Endodermal cell (in vitro differentiated cells): Measurements from ENCODE around the gene MLST8. TPM values are rescaled to one million over a fixed set of nuclear protein-coding genes. Genes with fewer than 3 reads are reported as not detected.
A peak's percentile ranks its signal among the peaks of the same experiment; 100 is the strongest.

Experiments
- DNase-seq: peaks from one replicate; pipeline ENCODE4 v3.0.0-alpha.2; 2017
- H3K27ac ChIP-seq: 2 replicates; pipeline ENCODE4 v1.5.1; 2013; ENCODE audit warnings: mild to moderate bottlenecking, low read depth, low read length, moderate library complexity
- H3K27me3 ChIP-seq: 2 replicates; pipeline ENCODE4 v1.6.1; 2013; ENCODE audit warnings: mild to moderate bottlenecking, low read length, moderate library complexity; ENCODE audit not compliant: insufficient read depth, control insufficient read depth, poor library complexity, severe bottlenecking
- H3K36me3 ChIP-seq: 2 replicates; pipeline ENCODE4 v1.7.0; 2013; ENCODE audit warnings: mild to moderate bottlenecking, low read length, moderate library complexity; ENCODE audit not compliant: control insufficient read depth, insufficient read depth
- H3K4me1 ChIP-seq: one replicate; pipeline ENCODE4 v1.7.0; 2013; ENCODE audit warnings: low read length; ENCODE audit not compliant: control insufficient read depth, insufficient read depth
- H3K4me3 ChIP-seq: 2 replicates; pipeline ENCODE4 v1.5.1; 2013; ENCODE audit warnings: mild to moderate bottlenecking, low read length, moderate library complexity
- H3K9ac ChIP-seq: 2 replicates; pipeline ENCODE4 v1.6.1; 2013; ENCODE audit warnings: mild to moderate bottlenecking, low read length, moderate library complexity; ENCODE audit not compliant: poor library complexity, severe bottlenecking; ENCODE audit errors: extremely low read depth
- H3K9me3 ChIP-seq: 2 replicates; pipeline ENCODE4 v1.6.1; 2013; ENCODE audit warnings: mild to moderate bottlenecking, low read length, moderate library complexity; ENCODE audit not compliant: control insufficient read depth
- H3K27ac Mint-ChIP-seq: 2 replicates; pipeline ENCODE4 v1.8.0; 2020; ENCODE audit warnings: mixed read lengths
- H3K27me3 Mint-ChIP-seq: 2 replicates; pipeline ENCODE4 v1.8.0; 2021; ENCODE audit warnings: mild to moderate bottlenecking, mixed read lengths; ENCODE audit not compliant: insufficient read depth
- H3K36me3 Mint-ChIP-seq: 2 replicates; pipeline ENCODE4 v1.8.0; 2020; ENCODE audit warnings: low read depth, mixed read lengths
- H3K4me1 Mint-ChIP-seq: 2 replicates; pipeline ENCODE4 v1.8.0; 2020; ENCODE audit warnings: mixed read lengths
- H3K4me3 Mint-ChIP-seq: 2 replicates; pipeline ENCODE4 v1.8.0; 2020; ENCODE audit warnings: mild to moderate bottlenecking, moderate library complexity, mixed read lengths
- H3K9me3 Mint-ChIP-seq: 2 replicates; pipeline ENCODE4 v1.8.0; 2020; ENCODE audit warnings: mild to moderate bottlenecking, mixed read lengths
- WGBS, 2 experiments: methylation state at CpG; one replicate each; pipeline versions ENCODE4 v1.1.5 to v1.1.7; 2013; ENCODE audit warnings: missing lambda C conversion rate in 2 of 2, mixed read lengths in 1 of 2; ENCODE audit not compliant: insufficient coverage in 1 of 2, insufficient read length in 1 of 2; 5-methylcytosine and 5-hydroxymethylcytosine counted together
- total RNA-seq, 2 donors: library from RNA; stranded (reverse); fragmentation: NEBNext Ultra II Directional in 1 of 2; extraction: Animal tissue kit (Norgen Biotek cat#: 25700) in 1 of 2; gene quantifications; 2 replicates in 1 of 2; 3 replicates in 1 of 2; pipeline ENCODE4 v1.2.1, GENCODE V29; 2021
- TF ChIP-seq, protein P1 (sequence below): fragments of 200-600 bp; sonication (generic); conservative IDR thresholded peaks from 2 replicates; pipeline ENCODE4 v1.5.0; 2021; ENCODE audit warnings: antibody characterized with exemption, mild to moderate bottlenecking

Gene MLST8
- total RNA-seq, 2 donors from 2014 or later, result 60.3 to 70.8 TPM

DNA sequence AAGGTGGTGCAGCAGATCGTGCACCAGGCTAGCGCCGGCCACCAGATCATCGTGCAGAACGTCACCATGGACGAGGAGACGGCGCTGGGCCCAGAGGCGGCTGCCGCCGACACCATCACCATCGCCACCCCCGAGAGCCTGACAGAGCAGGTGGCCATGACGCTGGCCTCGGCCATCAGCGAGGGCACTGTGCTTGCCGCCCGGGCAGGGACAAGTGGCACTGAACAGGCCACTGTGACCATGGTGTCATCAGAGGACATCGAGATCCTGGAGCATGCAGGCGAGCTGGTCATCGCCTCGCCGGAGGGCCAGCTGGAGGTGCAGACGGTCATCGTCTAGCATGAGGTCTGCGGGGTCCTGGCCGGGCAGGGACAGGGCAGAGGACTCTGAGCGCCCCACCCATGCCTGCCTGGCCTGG, 30.0 kb downstream of the MLST8 start:
- H3K27me3 Mint-ChIP-seq, result peaks cover 22% of the 10 kb centered on the region
- no peak for DNase-seq
- WGBS, 2 experiments, result 91 to 94% methylated on average over 23 to 28 of the region's 28 CpGs
- no peaks in the 10 kb centered on the region for H3K9me3 Mint-ChIP-seq
- Histone ChIP-seq H3K36me3 (peaks cover 9% of the 10 kb centered on the region), H3K4me3 (no peak overlapping the region), H3K9me3 (no peaks in the 10 kb centered on the region), H3K27me3 (peaks cover 25% of the 10 kb centered on the region), H3K9ac (no peak overlapping the region), H3K4me1 (no peaks in the 10 kb centered on the region), H3K27ac (no peak overlapping the region)
- H3K4me3 Mint-ChIP-seq, result no peak overlapping the region
- H3K36me3 Mint-ChIP-seq, result peaks cover 13% of the 10 kb centered on the region
- H3K27ac Mint-ChIP-seq, result no peak overlapping the region
- TF ChIP-seq, protein P1, sequence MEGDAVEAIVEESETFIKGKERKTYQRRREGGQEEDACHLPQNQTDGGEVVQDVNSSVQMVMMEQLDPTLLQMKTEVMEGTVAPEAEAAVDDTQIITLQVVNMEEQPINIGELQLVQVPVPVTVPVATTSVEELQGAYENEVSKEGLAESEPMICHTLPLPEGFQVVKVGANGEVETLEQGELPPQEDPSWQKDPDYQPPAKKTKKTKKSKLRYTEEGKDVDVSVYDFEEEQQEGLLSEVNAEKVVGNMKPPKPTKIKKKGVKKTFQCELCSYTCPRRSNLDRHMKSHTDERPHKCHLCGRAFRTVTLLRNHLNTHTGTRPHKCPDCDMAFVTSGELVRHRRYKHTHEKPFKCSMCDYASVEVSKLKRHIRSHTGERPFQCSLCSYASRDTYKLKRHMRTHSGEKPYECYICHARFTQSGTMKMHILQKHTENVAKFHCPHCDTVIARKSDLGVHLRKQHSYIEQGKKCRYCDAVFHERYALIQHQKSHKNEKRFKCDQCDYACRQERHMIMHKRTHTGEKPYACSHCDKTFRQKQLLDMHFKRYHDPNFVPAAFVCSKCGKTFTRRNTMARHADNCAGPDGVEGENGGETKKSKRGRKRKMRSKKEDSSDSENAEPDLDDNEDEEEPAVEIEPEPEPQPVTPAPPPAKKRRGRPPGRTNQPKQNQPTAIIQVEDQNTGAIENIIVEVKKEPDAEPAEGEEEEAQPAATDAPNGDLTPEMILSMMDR, result no peak
- H3K4me1 Mint-ChIP-seq, result no peaks in the 10 kb centered on the region

DNA sequence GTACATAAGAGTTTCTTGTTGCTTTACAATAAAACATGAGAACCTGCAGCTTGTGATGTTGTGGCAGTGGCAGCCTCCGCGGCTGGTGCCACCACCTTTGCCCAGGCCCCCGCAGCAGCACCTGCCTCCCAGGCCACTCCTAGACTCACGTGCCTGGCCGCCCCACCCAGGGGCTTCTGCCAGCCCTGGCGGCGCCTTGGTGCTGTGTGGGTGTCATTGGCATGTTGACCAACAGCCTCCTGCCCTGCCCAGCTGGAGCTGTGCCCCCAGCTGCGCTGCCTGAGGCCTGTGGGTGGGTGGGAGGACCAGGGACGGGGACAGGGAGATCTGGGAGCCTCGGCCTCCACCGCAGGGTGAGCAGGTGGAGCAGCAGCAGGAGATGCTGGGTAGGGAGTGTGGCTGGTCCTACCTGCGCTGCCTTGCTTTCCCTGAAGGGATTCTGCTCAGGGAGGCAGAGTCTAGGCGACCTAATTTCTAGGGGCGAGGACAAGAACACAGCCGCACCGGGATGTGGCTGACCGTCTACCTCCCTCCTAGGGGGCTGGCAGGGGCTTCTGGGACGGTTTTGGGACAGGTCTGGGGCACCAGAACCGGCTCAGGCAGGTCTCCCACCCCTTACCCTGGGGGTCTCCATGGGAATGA, 30.6 kb downstream of the MLST8 start:
- H3K36me3 Mint-ChIP-seq, result peaks cover 13% of the 10 kb centered on the region
- no peak for DNase-seq
- TF ChIP-seq, protein P1, result no peak
- no peak overlapping the region for H3K9ac ChIP-seq
- H3K4me1 ChIP-seq, result no peaks in the 10 kb centered on the region
- H3K27ac Mint-ChIP-seq, result no peak overlapping the region
- no peak overlapping the region for H3K27ac ChIP-seq
- no peak overlapping the region for H3K4me3 ChIP-seq
- H3K4me1 Mint-ChIP-seq, result no peaks in the 10 kb centered on the region
- H3K9me3 ChIP-seq, result no peaks in the 10 kb centered on the region
- no peaks in the 10 kb centered on the region for H3K9me3 Mint-ChIP-seq
- H3K27me3 ChIP-seq, result peaks cover 25% of the 10 kb centered on the region
- peaks cover 9% of the 10 kb centered on the region for H3K36me3 ChIP-seq
- 68 to 83% methylated on average over 7 to 19 of the region's 19 CpGs for WGBS, 2 experiments
- peak overlapping the region; percentile 38 for H3K4me3 Mint-ChIP-seq
- H3K27me3 Mint-ChIP-seq, result peaks cover 22% of the 10 kb centered on the region

DNA sequence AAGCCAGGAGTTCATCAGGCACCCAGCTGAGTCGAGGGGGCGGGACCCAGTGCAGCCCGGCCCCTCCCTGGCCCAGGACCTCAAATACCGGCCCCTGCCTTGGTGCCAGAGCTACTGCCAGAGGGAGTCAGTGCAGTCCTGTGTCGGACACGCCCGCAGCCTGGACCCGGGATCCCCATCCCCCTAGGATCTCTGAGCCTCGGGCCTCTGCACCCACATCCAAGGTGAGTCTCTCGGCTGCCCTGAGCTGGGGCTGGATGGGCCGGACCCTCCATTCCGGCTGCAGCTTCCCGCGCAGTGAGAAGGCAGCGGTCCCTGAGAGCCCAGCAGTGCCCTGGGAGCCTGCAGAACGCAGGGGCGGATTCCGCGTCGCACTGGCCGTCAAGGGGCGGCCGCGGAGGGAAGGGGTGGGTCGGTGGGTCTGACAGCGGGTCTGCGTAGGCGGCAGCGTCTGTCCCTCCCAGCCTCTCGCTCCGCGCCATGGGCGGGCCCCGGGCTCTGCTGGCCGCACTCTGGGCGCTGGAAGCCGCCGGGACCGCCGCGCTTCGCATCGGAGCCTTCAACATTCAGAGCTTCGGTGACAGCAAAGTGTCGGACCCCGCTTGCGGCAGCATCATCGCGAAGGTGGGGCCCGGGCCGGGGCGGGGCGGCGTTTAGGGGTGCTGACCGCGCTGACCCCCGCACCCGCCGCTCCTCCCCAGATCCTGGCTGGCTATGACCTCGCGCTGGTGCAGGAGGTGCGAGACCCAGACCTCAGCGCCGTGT, 31.3 kb downstream of the MLST8 start, which contains the start of gene DNASE1L2:
TSS of gene DNASE1L2 (plus strand) at position 108 of the 765 bp plus-strand sequence. CDS start at position 481, 373 bp downstream.
- H3K27me3 Mint-ChIP-seq, result peaks cover 22% of the 10 kb centered on the region
- no peak within 1 kb of the TSS for H3K9ac ChIP-seq
- peaks cover 13% of the 10 kb centered on the region for H3K36me3 Mint-ChIP-seq
- H3K4me1 ChIP-seq, result no peaks in the 10 kb centered on the region
- peaks cover 9% of the 10 kb centered on the region for H3K36me3 ChIP-seq
- TF ChIP-seq, protein P1, result no peak
- no peaks in the 10 kb centered on the region for H3K9me3 Mint-ChIP-seq
- H3K27ac Mint-ChIP-seq, result no peak within 1 kb of the TSS
- H3K9me3 ChIP-seq, result no peaks in the 10 kb centered on the region
- H3K4me3 Mint-ChIP-seq, result peak within 1 kb of the TSS; percentile 38
- H3K4me3 ChIP-seq, result peak within 1 kb of the TSS; percentile 56
- 10 to 13% methylated on average over 45 to 64 of the region's 64 CpGs for WGBS, 2 experiments
- H3K27me3 ChIP-seq, result peaks cover 25% of the 10 kb centered on the region
- no peaks in the 10 kb centered on the region for H3K4me1 Mint-ChIP-seq
- H3K27ac ChIP-seq, result no peak within 1 kb of the TSS
- peak; percentile 82 for DNase-seq
